ENCODE results near the gene LIPH.

Gene LIPH

DNA sequence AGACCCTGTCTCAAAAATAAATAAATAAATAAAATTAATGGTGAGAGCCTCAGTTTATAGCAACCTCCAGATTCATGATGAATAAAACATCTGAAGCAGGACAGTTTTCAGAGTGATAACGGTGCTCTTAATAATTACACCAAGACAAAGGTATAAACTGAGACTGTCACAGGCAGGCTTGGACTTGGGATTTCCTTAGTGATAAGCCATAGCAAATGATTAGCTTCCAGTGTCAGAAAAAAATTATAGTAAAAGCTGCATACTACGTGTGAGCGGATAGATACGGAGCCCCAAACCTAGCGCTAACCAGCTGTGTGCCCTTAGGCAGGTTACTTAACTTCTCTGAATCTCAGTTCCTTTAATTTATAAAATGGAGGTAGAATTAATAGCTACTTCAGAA, 21.5 kb downstream of the LIPH start:
- H3K4me3 ChIP-seq (replicated peaks in 1 of 2; ENCODE audit: low read depth in 2 of 2, low read length in 2 of 2) = no peak overlapping the region
- DNase-seq (ENCODE audit: low read depth in 2 of 2) = no peak
- TF ChIP-seq, protein P1, sequence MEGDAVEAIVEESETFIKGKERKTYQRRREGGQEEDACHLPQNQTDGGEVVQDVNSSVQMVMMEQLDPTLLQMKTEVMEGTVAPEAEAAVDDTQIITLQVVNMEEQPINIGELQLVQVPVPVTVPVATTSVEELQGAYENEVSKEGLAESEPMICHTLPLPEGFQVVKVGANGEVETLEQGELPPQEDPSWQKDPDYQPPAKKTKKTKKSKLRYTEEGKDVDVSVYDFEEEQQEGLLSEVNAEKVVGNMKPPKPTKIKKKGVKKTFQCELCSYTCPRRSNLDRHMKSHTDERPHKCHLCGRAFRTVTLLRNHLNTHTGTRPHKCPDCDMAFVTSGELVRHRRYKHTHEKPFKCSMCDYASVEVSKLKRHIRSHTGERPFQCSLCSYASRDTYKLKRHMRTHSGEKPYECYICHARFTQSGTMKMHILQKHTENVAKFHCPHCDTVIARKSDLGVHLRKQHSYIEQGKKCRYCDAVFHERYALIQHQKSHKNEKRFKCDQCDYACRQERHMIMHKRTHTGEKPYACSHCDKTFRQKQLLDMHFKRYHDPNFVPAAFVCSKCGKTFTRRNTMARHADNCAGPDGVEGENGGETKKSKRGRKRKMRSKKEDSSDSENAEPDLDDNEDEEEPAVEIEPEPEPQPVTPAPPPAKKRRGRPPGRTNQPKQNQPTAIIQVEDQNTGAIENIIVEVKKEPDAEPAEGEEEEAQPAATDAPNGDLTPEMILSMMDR (IDR thresholded peaks at IDR 0.05; ENCODE audit: low read depth, low read length) = no peak

DNA sequence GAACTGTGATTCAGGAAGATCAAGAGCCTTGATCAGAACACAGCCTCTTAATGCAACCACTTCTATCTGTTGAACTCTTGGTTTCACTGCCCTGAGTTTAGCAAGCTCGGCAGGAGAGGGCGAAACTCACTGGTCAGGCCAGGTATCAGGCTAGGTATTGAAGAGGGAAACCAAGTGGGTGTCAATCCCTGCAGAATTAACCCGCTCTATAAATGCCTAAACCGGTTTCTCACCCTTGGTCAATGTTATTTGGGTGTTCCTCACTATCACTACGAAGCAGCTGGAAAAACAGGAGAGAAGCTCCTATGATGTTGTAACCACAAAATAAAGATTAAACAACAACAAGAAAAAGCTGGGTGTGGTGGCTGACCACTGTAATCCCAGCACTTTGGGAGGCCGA, 23.9 kb downstream of the LIPH start:
- DNase-seq (ENCODE audit: low read depth in 2 of 2) = no peak
- H3K4me3 ChIP-seq (replicated peaks in 1 of 2; ENCODE audit: low read depth in 2 of 2, low read length in 2 of 2) = no peak overlapping the region
- TF ChIP-seq, protein P1 (IDR thresholded peaks at IDR 0.05; ENCODE audit: low read depth, low read length) = no peak

DNA sequence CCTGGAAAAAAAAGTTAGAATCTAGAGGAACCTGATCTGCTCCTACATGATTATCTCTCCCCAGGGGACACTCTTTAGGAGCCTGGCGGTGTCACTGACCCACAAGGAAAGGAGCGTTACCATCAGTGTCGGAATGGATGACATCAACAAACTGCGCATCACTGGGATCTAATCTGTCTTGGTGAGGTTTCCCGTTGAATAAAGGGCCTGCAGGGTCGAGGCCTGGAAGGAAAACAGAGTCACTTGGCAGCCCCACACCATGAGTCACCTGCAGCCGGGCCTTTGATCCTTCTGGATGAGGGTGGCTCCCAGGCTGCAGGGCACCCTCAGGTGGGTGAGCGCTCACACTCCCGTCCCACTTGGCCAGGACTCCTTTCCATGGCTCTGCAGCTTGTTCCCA, 25.0 kb downstream of the LIPH start:
- TF ChIP-seq, protein P1 (IDR thresholded peaks at IDR 0.05; ENCODE audit: low read depth, low read length) = no peak
- H3K4me3 ChIP-seq (replicated peaks in 1 of 2; ENCODE audit: low read depth in 2 of 2, low read length in 2 of 2) = no peak overlapping the region
- no peak for DNase-seq (ENCODE audit: low read depth in 2 of 2)

DNA sequence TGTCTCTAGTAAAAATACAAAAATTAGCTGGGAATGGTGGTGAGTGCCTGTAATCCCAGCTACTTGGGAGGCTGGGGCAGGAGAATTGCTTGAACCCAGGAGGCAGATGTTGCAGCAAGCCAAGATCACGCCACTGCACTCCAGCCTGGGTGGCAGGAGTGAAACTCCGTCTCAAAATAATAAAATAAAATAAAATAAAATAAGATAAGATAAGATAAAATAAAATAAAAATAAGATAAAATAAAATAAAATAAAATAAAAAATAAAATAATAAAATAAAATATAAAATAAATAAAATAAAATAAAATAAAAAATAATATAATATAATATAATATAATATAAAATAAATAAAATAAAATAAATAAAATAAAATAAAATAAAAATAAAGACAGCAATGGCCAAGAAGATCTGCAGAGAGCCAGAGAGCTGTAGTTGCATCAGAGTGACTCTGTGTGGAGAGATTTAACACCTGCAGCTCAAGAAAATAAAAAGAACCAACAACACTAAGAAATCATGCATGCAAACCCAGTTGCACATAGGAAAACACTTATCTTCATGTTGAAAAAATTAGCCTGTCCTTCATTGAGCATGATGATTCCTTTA, 25.9 kb downstream of the LIPH start:
- TF ChIP-seq, protein P1 (IDR thresholded peaks at IDR 0.05; ENCODE audit: low read depth, low read length) = no peak
- no peak overlapping the region for H3K4me3 ChIP-seq (replicated peaks in 1 of 2; ENCODE audit: low read depth in 2 of 2, low read length in 2 of 2)
- no peak for DNase-seq (ENCODE audit: low read depth in 2 of 2)

DNA sequence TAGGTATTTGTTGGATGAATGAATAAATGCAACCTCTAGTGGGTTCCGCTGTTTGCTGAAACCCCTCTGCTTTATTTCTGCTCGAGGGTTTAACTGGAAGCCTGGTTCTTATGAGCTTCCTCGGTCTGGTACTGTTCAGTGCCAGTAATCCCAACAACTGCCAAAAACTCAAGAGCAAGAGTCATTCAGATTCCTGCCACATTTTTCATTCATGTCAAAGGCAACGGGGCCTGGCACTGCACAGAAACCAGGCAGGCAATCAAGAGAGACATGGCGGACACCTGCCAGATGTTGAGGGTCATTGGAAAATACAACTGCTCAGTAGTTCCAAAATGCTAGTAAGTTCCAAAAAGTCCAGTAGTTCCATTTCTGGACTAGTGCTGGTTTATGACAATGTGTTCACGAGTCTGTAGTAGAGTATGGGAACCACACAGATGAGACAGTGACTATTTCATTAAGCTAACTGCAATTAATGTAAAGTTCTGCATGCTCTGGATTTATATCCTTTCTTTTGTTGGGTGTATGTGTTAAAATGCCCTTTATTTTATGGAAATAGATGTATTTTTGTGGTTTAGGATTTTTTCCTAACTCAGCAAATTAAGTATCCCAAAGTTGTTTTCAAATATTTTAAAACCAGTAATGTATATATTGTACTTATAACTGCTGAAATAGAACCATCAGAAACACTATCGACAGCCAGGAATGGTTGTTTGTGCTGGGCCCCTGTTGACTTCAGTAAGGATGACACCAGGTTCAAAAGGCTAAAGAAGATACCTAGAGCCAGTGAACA, 30.8 kb downstream of the LIPH start:
- no peak for DNase-seq (ENCODE audit: low read depth in 2 of 2)
- TF ChIP-seq, protein P1 (IDR thresholded peaks at IDR 0.05; ENCODE audit: low read depth, low read length) = no peak
- no peak overlapping the region for H3K4me3 ChIP-seq (replicated peaks in 1 of 2; ENCODE audit: low read depth in 2 of 2, low read length in 2 of 2)

DNA sequence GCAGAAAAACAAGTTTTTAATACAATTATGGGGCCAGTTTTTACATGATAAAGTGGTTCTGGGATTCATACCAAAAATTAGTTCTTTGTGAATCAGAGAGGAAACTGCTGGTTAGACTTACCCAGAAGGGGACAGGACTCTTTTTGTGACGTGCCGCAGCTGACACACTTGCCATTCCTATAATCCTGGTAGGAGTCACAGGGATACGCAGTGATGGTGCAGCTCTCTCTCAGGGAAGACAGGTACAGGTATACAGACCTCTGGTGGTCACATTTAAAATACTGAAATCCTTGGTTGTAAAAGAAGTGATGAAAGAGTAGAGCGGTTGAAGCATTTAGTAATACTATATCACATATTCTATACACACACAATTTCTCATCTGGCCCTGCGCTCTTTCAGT, 33.4 kb downstream of the LIPH start:
- DNase-seq (ENCODE audit: low read depth in 2 of 2) = no peak
- H3K4me3 ChIP-seq (replicated peaks in 1 of 2; ENCODE audit: low read depth in 2 of 2, low read length in 2 of 2) = no peak overlapping the region
- TF ChIP-seq, protein P1 (IDR thresholded peaks at IDR 0.05; ENCODE audit: low read depth, low read length) = no peak

All from cardiac fibroblast (primary cell).